HepG2 (cell line): ENCODE results near the gene FNDC3A. TPM values are rescaled to one million over a fixed set of nuclear protein-coding genes. Genes with fewer than 3 reads are reported as not detected.

Experiments used
- ZSCAN25 ChIP-seq: sonication (generic); formaldehyde crosslinking; IDR thresholded peaks from 2 replicates; pipeline ENCODE4 v1.8.0; 2022; ENCODE audit warnings: mild to moderate bottlenecking, missing genetic modification reagents
- polyA plus RNA-seq, 8 experiments: library from polyadenylated mRNA; depleted of rRNA in 3 of 8; stranded (reverse) in 7 of 8; unstranded in 1 of 8; fragments of >200 nt; fragmentation: Illumina TruSeq in 4 of 8; extraction: Trizol in 4 of 8; gene quantifications; 2 replicates each; pipeline versions ENCODE4 v1.2.1 to v1.2.3, GENCODE V29; 2011 to 2016; ENCODE audit warnings: low read depth in 4 of 8, missing spikeins in 1 of 8, mixed read lengths in 1 of 8; ENCODE audit not compliant: insufficient read depth in 1 of 8
- total RNA-seq, 5 experiments: library from RNA; depleted of rRNA; stranded (reverse); fragments of >200 nt; fragmentation: Illumina TruSeq; extraction: Trizol; gene quantifications; 2 replicates each; pipeline ENCODE4 v1.2.3, GENCODE V29; 2016; ENCODE audit warnings: low read depth in 1 of 5
- TF ChIP-seq, protein P1 (sequence below), 2 experiments: fragments of 450-650 bp in 1 of 2; sonication (generic) in 1 of 2; formaldehyde crosslinking in 1 of 2; IDR thresholded peaks; 2 replicates each; pipeline versions ENCODE4 v1.6.1 to v1.8.0; 2016 to 2022; ENCODE audit warnings: antibody characterized with exemption in 1 of 2, mild to moderate bottlenecking in 1 of 2, missing genetic modification reagents in 1 of 2
- TF ChIP-seq, protein P2 (sequence below): sonication (generic); formaldehyde crosslinking; IDR thresholded peaks from 2 replicates; pipeline ENCODE4 v1.4.0; 2020; ENCODE audit warnings: missing genetic modification reagents

Gene FNDC3A
- total and polyA plus RNA-seq, 2 of the 13 experiments (the other 11 are each of a cell fraction or from before 2014, with no cell fraction given) = 36.7 to 39.3 TPM

DNA sequence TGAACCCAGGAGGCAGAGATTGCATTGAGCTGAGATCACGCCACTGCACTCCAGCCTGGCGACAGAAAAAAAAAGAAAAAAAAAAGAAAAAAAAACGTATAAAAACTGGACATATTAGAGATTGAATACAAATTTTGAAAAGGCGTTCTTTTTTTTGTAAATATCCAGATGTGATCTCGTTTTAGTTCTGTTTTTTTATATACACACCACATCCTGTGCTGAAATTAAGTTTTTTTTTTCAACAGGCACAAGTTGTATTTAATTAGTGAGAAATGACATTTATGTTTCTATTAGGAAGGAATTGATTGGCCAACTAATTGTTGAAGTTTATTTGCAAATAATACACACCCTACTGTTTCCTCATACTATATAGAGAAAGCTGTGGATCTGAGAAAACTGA lies 275.6 kb downstream of the FNDC3A start (continued):
- TF ChIP-seq, protein P1, sequence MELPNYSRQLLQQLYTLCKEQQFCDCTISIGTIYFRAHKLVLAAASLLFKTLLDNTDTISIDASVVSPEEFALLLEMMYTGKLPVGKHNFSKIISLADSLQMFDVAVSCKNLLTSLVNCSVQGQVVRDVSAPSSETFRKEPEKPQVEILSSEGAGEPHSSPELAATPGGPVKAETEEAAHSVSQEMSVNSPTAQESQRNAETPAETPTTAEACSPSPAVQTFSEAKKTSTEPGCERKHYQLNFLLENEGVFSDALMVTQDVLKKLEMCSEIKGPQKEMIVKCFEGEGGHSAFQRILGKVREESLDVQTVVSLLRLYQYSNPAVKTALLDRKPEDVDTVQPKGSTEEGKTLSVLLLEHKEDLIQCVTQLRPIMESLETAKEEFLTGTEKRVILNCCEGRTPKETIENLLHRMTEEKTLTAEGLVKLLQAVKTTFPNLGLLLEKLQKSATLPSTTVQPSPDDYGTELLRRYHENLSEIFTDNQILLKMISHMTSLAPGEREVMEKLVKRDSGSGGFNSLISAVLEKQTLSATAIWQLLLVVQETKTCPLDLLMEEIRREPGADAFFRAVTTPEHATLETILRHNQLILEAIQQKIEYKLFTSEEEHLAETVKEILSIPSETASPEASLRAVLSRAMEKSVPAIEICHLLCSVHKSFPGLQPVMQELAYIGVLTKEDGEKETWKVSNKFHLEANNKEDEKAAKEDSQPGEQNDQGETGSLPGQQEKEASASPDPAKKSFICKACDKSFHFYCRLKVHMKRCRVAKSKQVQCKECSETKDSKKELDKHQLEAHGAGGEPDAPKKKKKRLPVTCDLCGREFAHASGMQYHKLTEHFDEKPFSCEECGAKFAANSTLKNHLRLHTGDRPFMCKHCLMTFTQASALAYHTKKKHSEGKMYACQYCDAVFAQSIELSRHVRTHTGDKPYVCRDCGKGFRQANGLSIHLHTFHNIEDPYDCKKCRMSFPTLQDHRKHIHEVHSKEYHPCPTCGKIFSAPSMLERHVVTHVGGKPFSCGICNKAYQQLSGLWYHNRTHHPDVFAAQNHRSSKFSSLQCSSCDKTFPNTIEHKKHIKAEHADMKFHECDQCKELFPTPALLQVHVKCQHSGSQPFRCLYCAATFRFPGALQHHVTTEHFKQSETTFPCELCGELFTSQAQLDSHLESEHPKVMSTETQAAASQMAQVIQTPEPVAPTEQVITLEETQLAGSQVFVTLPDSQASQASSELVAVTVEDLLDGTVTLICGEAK (IDR thresholded peaks at IDR 0.05) = no peak
- TF ChIP-seq, protein P1 (CRISPR knock-in tag; IDR thresholded peaks at IDR 0.05) = no peak
- TF ChIP-seq, protein P2, sequence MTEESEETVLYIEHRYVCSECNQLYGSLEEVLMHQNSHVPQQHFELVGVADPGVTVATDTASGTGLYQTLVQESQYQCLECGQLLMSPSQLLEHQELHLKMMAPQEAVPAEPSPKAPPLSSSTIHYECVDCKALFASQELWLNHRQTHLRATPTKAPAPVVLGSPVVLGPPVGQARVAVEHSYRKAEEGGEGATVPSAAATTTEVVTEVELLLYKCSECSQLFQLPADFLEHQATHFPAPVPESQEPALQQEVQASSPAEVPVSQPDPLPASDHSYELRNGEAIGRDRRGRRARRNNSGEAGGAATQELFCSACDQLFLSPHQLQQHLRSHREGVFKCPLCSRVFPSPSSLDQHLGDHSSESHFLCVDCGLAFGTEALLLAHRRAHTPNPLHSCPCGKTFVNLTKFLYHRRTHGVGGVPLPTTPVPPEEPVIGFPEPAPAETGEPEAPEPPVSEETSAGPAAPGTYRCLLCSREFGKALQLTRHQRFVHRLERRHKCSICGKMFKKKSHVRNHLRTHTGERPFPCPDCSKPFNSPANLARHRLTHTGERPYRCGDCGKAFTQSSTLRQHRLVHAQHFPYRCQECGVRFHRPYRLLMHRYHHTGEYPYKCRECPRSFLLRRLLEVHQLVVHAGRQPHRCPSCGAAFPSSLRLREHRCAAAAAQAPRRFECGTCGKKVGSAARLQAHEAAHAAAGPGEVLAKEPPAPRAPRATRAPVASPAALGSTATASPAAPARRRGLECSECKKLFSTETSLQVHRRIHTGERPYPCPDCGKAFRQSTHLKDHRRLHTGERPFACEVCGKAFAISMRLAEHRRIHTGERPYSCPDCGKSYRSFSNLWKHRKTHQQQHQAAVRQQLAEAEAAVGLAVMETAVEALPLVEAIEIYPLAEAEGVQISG = no peak
- no peak for TF ChIP-seq ZSCAN25 (CRISPR knock-in tag)
